ENCODE results near the gene GON7.

The GON7 gene

DNA sequence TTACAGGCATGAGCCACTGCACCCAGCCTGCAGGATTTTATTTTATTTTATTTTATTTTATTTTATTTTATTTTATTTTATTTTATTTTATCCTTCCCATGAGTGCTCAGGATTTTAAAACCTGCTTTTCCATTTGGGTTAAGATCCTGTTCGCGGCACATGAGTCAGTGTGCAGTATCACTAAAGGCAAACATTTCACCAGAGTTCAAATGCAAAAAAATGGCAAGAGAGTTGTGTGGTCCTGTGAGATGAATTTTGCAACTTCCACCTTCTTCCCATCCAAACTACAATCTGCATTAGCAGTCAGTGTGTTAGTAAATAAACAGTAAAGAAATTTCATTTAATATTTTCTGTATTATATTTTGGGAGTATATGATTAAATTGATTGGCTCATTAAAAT lies 51.2 kb downstream of the GON7 start:
- DNase-seq, result no peak

DNA sequence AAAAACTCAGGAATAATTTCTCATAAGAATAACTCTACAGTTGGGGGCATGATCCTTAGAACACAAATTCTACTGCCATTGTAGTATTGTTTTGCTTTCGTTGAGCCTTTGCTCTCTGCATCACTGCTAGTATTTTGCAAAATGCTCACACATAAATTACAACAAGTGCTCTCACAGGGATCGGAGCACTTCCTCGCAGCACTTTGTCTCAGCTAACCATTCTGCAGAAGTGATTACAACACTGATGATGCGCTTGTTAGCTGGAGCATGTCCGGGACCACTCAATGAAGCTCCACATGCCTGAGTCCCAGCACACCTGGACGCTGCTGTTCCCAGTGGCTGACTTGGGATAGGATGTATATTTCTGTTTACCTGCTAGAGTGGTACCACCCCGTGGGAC lies 53.7 kb downstream of the GON7 start:
- no peak for DNase-seq
